ENCODE measurements around the gene MCM5. TPM values are rescaled to one million over a fixed set of nuclear protein-coding genes. Genes with fewer than 3 reads are reported as not detected.

MCM5 gene
- total RNA-seq, 4 donors from 2014 or later: 11.6 to 26.6 (median 13.3) TPM

DNA sequence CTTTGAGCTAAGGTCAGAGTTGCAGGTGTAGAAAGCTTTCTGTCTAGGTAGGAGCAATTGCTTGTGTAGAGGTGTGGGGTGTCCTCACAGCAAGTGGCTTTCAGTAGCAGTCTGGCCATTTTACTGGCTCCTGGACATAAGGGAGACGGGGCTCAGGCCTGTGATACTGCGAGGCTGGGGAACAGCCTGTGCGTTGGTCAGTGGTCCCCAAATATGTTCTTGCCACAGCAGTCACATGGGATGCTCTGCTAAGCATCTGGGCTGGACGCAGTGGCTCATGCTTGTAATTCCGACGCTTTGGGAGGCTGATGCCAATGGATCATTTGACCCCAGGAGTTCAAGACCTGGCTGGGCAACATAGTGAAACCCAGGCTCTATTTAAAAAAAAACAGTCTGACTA is 1.9 kb downstream of the MCM5 start:
- Histone ChIP-seq H3K27ac (no peak overlapping the region), H3K4me1 (peaks cover 7 to 27% (median 12%) of the 10 kb centered on the region in 4 donors), H3K36me3 (no peaks in the 10 kb centered on the region), H3K27me3 (no peaks in the 10 kb centered on the region), H3K4me3 (no peak overlapping the region), H3K9me3 (no peaks in the 10 kb centered on the region)
- 92% methylated on average over 6 of the region's 6 CpGs; no CpG with 5 or more reads in 1 of the 2 donors for WGBS, 2 donors (ENCODE audit: low coverage in 1 of 2)
- intact Hi-C loops (cut with DNase I; ENCODE audit: low total_unique reads) (no loop called here), in situ Hi-C loops (cut with MboI; ENCODE audit: low pct_ligation_motif_present in 1 of 4, low pct_unique_long_range_greater_than_20kb in 1 of 4, low sequenced_read_pairs in 3 of 4) (loop anchor here in 2 of 4 donors (10.0 to 25.0 kb wide), 3 partner anchors 47 to 710 kb away; no protein-coding TSS in a partner anchor)
- TF ChIP-seq POLR2A (IDR thresholded peaks at IDR 0.05) (no peak), POLR2AphosphoS5 (IDR thresholded peaks at IDR 0.05) (no peak), EP300 (IDR thresholded peaks at IDR 0.05; ENCODE audit: low read depth) (no peak)
- TF ChIP-seq, protein P1, sequence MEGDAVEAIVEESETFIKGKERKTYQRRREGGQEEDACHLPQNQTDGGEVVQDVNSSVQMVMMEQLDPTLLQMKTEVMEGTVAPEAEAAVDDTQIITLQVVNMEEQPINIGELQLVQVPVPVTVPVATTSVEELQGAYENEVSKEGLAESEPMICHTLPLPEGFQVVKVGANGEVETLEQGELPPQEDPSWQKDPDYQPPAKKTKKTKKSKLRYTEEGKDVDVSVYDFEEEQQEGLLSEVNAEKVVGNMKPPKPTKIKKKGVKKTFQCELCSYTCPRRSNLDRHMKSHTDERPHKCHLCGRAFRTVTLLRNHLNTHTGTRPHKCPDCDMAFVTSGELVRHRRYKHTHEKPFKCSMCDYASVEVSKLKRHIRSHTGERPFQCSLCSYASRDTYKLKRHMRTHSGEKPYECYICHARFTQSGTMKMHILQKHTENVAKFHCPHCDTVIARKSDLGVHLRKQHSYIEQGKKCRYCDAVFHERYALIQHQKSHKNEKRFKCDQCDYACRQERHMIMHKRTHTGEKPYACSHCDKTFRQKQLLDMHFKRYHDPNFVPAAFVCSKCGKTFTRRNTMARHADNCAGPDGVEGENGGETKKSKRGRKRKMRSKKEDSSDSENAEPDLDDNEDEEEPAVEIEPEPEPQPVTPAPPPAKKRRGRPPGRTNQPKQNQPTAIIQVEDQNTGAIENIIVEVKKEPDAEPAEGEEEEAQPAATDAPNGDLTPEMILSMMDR (IDR thresholded peaks at IDR 0.05): no peak
- no peak for DNase-seq

DNA sequence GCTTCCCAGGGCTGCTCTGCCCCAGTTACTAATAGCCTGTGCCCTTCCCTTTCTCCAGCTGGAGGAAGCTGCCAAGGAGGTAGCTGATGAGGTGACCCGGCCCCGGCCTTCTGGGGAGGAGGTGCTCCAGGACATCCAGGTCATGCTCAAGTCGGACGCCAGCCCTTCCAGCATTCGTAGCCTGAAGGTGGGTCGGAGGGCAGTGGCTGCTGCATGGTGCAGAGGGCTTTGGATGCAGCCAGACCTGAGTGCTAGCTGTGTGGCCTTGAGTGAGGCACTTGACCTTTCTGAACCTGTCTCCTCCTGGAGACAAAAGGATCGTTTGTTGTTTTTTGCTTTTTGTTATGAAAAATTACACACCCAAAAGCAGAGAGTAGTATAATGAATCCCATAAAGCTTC is 3.4 kb downstream of the MCM5 start:
- no peak overlapping the region for H3K4me3 ChIP-seq
- no peaks in the 10 kb centered on the region for H3K27me3 ChIP-seq
- peaks cover 7 to 14% (median 10%) of the 10 kb centered on the region in 4 donors for H3K4me1 ChIP-seq
- peaks cover 0 to 11% (median 0%) of the 10 kb centered on the region in 4 donors for H3K36me3 ChIP-seq
- no peak for TF ChIP-seq EP300 (IDR thresholded peaks at IDR 0.05; ENCODE audit: low read depth)
- intact Hi-C loops (cut with DNase I; ENCODE audit: low total_unique reads) (no loop called here), in situ Hi-C loops (cut with MboI; ENCODE audit: low pct_ligation_motif_present in 1 of 4, low pct_unique_long_range_greater_than_20kb in 1 of 4, low sequenced_read_pairs in 3 of 4) (loop anchor here in 2 of 4 donors (10.0 to 25.0 kb wide), 3 partner anchors 49 to 709 kb away; no protein-coding TSS in a partner anchor)
- WGBS, 2 donors (ENCODE audit: low coverage in 1 of 2): 66 to 80% methylated on average over 1 to 7 of the region's 7 CpGs
- no peak overlapping the region for H3K27ac ChIP-seq
- no peaks in the 10 kb centered on the region for H3K9me3 ChIP-seq
- DNase-seq: no peak

DNA sequence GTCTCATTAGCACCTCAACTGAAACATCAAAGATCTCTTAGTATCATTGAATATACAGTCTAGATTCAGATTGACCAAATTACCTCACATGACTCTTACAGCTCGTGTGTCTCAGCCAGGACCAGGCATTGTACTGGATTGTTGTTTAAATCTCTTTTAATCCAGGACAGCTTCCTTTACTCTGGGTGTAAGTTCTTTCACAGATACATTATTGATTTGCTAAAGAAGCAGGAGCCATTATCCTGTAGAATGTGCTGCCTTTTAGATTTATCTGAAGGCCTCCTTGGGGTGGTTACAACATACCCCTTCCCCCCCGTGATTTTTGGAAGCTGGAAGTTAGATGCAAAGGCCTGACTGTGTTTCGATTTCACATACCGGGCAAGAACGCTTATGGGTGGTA is 4.2 kb downstream of the MCM5 start:
- Histone ChIP-seq H3K9me3 (no peaks in the 10 kb centered on the region), H3K36me3 (peaks cover 0 to 19% (median 0%) of the 10 kb centered on the region in 4 donors), H3K27ac (no peak overlapping the region), H3K4me1 (peaks cover 7 to 14% (median 9%) of the 10 kb centered on the region in 4 donors), H3K27me3 (no peaks in the 10 kb centered on the region), H3K4me3 (no peak overlapping the region)
- intact Hi-C loops (cut with DNase I; ENCODE audit: low total_unique reads): no loop called here
- DNase-seq: no peak
- 67 to 86% methylated on average over 1 to 5 of the region's 5 CpGs for WGBS, 2 donors (ENCODE audit: low coverage in 1 of 2)
- in situ Hi-C loops (cut with MboI; ENCODE audit: low pct_ligation_motif_present in 1 of 4, low pct_unique_long_range_greater_than_20kb in 1 of 4, low sequenced_read_pairs in 3 of 4): loop anchor here in 2 of 4 donors (10.0 to 25.0 kb wide), 3 partner anchors 49 to 708 kb away; no protein-coding TSS in a partner anchor
- TF ChIP-seq EP300 (IDR thresholded peaks at IDR 0.05; ENCODE audit: low read depth) (no peak), POLR2AphosphoS5 (IDR thresholded peaks at IDR 0.05) (no peak), POLR2A (IDR thresholded peaks at IDR 0.05) (no peak)
- TF ChIP-seq, protein P1 (IDR thresholded peaks at IDR 0.05): no peak

DNA sequence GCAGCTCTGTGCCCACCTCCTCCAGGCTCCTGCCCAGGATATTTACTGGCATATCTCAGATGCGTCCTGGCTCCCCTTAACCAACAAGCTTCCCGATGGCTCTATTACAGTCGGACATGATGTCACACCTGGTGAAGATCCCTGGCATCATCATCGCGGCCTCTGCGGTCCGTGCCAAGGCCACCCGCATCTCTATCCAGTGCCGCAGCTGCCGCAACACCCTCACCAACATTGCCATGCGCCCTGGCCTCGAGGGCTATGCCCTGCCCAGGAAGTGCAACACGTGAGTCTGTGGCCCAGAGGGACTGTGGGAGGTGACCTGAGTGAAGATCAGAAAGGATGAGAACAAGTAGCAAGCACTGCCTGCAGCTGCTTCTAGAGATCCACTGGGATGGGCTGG is 6.5 kb downstream of the MCM5 start:
- H3K27me3 ChIP-seq: no peaks in the 10 kb centered on the region
- no peaks in the 10 kb centered on the region for H3K9me3 ChIP-seq
- no peaks in the 10 kb centered on the region for H3K4me1 ChIP-seq
- peaks cover 0 to 25% (median 0%) of the 10 kb centered on the region in 4 donors for H3K36me3 ChIP-seq
- intact Hi-C loops (cut with DNase I; ENCODE audit: low total_unique reads): no loop called here
- WGBS, 2 donors (ENCODE audit: low coverage in 1 of 2): 94% methylated on average over 13 of the region's 13 CpGs; no CpG with 5 or more reads in 1 of the 2 donors
- in situ Hi-C loops (cut with MboI; ENCODE audit: low pct_ligation_motif_present in 1 of 4, low pct_unique_long_range_greater_than_20kb in 1 of 4, low sequenced_read_pairs in 3 of 4): loop anchor here in 2 of 4 donors (10.0 to 25.0 kb wide), 3 partner anchors 52 to 706 kb away; no protein-coding TSS in a partner anchor
- TF ChIP-seq, protein P1 (IDR thresholded peaks at IDR 0.05): no peak
- TF ChIP-seq POLR2AphosphoS5 (IDR thresholded peaks at IDR 0.05) (no peak), EP300 (IDR thresholded peaks at IDR 0.05; ENCODE audit: low read depth) (no peak), POLR2A (IDR thresholded peaks at IDR 0.05) (no peak)
- no peak for DNase-seq
- no peak overlapping the region for H3K4me3 ChIP-seq
- H3K27ac ChIP-seq: no peak overlapping the region

Measured in transverse colon (tissue), 4 donors.